HG03469 (cell line): Measurements from ENCODE around the gene MIPEP.

Experiments
- ATAC-seq: cut with Tn5 transposase; IDR thresholded peaks from one replicate; pipeline ENCODE4 v1.9.1; 2021; ENCODE audit warnings: mild to moderate bottlenecking, moderate library complexity, moderate number of reproducible peaks; ENCODE audit not compliant: unreplicated experiment

The MIPEP gene

GRCh38 chr13:23811366-23812062 lies 77.7 kb downstream of the MIPEP start:
- ATAC-seq, result no peak

- no peak for ATAC-seq
Observed at GRCh38 chr13:23810685-23811240, 78.4 kb downstream of the MIPEP start.

- ATAC-seq, result no peak
Observed at GRCh38 chr13:23808803-23809202, 80.4 kb downstream of the MIPEP start.

- ATAC-seq, result no peak
Observed at GRCh38 chr13:23806874-23807526, 82.2 kb downstream of the MIPEP start.

GRCh38 chr13:23805821-23806220 lies 83.4 kb downstream of the MIPEP start:
- no peak for ATAC-seq

- ATAC-seq, result no peak
Observed at GRCh38 chr13:23805122-23805521, 84.1 kb downstream of the MIPEP start.

- no peak for ATAC-seq
Observed at GRCh38 chr13:23804166-23804565, 85.0 kb downstream of the MIPEP start.

GRCh38 chr13:23801141-23801540 lies 88.1 kb downstream of the MIPEP start:
- no peak for ATAC-seq

GRCh38 chr13:23799945-23800344 lies 89.3 kb downstream of the MIPEP start:
- peak; percentile 93 for ATAC-seq

GRCh38 chr13:23797276-23797903 lies 91.8 kb downstream of the MIPEP start:
- ATAC-seq, result no peak

GRCh38 chr13:23796551-23796950 lies 92.6 kb downstream of the MIPEP start:
- ATAC-seq, result no peak

GRCh38 chr13:23794267-23795161 lies 94.7 kb downstream of the MIPEP start:
- no peak for ATAC-seq

- no peak for ATAC-seq
Observed at GRCh38 chr13:23793711-23794110, 95.5 kb downstream of the MIPEP start.

GRCh38 chr13:23792680-23793079 lies 96.5 kb downstream of the MIPEP start:
- ATAC-seq, result no peak

GRCh38 chr13:23790577-23791170 lies 98.5 kb downstream of the MIPEP start:
- ATAC-seq, result no peak

- no peak for ATAC-seq
Observed at GRCh38 chr13:23789576-23790346, 99.4 kb downstream of the MIPEP start.

GRCh38 chr13:23788459-23788858 lies 100.7 kb downstream of the MIPEP start:
- ATAC-seq, result no peak

GRCh38 chr13:23787464-23787863 lies 101.7 kb downstream of the MIPEP start:
- no peak for ATAC-seq

GRCh38 chr13:23786607-23787006 lies 102.6 kb downstream of the MIPEP start:
- no peak for ATAC-seq

- no peak for ATAC-seq
Observed at GRCh38 chr13:23778879-23779278, 110.3 kb downstream of the MIPEP start.
